HG03097 (cell line): ENCODE data around the gene RRBP1.

Experiments
- ATAC-seq: cut with Tn5 transposase; IDR thresholded peaks from one replicate; pipeline ENCODE4 v1.9.1; 2021; ENCODE audit not compliant: unreplicated experiment, low FRiP score

The RRBP1 gene

GRCh38 chr20:17648791-17649730, 33.0 kb downstream of the RRBP1 start:
- ATAC-seq: no peak

DNA sequence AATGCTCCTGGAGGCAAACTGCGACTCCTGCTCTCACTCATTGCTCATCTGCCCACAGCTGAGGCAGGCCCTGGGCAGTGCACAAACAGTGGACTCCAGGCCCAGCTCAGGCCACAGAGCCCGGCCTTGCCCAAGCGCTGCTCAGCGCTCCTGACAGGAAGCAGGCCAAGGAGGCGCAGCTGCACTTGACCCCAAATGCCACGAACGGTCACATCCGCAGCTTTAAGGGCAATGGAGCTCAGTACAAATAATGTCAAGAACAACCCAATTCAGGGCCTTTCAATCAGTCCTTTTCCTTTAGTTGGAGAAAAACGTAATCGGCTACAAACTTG, 33.8 kb downstream of the RRBP1 start:
- ATAC-seq: no peak

- ATAC-seq: no peak
These were observed 34.4 kb downstream of the RRBP1 start for GRCh38 chr20:17647391-17648314.

- no peak for ATAC-seq
These were observed 35.1 kb downstream of the RRBP1 start for GRCh38 chr20:17646961-17647301.

- no peak for ATAC-seq
These were observed 35.7 kb downstream of the RRBP1 start for GRCh38 chr20:17646209-17646960.

- no peak for ATAC-seq
These were observed 36.4 kb downstream of the RRBP1 start for GRCh38 chr20:17645546-17646208.

DNA sequence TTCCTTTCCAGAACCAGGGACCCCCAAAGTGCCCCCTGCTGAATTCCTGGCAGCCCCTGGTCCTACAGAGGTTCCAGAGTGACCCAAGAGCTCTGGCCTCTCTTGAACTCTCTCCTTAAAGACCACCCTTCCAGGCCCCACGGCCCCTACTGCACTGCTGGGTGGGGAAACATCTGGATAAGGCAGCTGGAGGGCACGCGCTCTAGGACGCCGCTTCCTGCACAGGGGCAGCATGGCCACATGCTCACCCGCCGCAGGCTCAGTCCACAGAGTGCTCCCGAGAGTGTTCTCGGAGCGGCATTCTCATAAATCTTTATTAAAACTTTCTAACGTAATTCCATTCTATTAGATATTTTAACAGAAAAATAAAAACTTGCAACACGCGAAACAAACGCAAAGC, 37.0 kb downstream of the RRBP1 start:
- ATAC-seq: no peak

- ATAC-seq: no peak
These were observed 37.6 kb downstream of the RRBP1 start for GRCh38 chr20:17644451-17644850.

DNA sequence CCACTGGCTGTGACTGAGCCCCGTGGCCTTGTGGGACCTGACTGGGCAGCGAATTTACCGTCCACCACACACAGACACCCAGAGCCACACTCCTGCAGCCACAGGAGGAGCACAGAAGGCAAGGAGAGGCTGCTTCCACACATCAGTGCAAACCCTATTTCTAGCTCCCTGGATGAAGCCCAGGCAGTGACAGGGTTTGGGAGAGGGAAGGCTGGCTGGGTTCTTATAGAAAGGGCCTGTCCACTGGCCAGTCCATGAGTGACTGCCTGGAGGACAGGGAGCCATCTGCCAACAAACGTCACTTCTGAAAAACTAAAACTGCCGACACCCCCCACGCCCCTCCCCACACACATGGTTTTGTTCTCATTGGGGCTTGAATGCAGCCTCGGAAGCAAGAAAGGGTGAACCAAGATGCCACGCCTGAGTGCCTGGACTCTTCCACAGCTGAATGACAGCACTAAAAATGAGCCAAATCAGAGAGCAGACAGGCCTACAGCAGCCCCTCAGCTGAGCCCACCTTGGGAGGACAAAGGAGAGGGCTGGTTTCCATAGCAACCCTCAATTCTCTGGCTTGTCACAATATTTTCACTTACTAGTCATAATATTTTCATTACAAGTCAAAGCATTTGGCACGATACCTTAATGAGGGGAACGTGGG, 38.4 kb downstream of the RRBP1 start:
- ATAC-seq: no peak

DNA sequence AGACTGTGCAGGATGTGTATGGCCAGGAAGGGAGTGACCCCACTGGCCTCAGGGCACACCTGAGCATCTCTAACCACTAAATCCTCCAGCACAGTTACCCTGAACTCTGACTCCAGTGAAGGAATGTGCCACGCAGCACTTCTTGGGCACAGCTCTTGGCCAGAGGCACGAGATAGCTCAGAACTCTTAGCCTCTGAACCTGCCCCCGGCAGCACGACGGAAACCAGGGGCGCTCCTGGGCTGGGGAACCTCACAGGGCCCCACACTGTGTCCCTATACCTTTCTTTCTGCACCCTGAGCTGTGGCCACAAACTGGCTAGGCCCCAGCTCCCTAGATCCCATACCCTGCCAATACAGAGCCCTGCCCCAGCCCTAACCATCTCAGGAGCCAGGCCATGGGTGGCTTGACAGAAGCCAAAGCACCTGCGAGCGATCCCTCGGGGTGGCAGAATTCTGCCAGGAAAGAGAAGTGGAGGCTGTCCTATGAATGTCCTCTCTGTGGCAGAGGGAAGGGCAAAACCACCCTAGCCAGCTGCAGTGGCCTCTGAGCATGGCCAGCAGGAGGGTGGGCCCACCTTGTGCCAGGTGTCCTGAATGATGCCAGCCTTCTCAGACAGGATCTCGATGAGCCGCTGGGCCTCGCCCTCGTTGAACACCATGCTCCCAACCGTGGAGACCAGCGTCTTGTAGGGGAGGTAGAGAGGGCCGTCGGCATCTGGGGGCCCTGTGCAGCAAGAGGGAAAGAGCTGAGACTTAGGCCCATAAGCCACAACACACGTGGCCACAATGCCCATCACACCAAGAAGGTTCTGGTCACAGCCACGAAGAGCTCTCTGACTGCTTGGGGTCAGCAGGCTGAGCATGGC, 39.4 kb downstream of the RRBP1 start:
- ATAC-seq: no peak

- ATAC-seq: no peak
These were observed 40.0 kb downstream of the RRBP1 start for GRCh38 chr20:17641993-17642392.

DNA sequence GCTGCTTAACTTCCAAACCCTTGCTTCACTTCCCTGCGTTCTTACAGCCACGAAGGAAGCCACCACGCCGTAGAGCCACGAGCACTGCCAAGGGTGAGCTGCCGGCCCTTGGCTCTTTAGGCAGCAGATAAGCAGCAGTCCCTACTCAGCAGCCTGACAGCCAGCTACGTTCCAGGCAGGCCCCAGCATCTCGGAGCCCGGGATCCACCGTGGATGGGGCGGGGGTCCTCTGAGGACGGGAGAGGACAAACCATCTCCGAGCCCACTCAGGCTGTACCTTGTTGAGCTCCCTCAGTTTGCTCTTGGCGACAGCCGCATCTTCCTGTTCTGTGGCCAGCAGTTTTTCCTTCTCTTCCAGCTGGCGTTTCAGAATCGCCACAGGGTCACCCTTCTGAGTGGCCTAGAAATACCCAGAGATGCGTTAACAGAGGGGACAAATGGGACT, 40.5 kb downstream of the RRBP1 start:
- no peak for ATAC-seq

GRCh38 chr20:17640875-17641378, 41.1 kb downstream of the RRBP1 start:
- ATAC-seq: no peak

DNA sequence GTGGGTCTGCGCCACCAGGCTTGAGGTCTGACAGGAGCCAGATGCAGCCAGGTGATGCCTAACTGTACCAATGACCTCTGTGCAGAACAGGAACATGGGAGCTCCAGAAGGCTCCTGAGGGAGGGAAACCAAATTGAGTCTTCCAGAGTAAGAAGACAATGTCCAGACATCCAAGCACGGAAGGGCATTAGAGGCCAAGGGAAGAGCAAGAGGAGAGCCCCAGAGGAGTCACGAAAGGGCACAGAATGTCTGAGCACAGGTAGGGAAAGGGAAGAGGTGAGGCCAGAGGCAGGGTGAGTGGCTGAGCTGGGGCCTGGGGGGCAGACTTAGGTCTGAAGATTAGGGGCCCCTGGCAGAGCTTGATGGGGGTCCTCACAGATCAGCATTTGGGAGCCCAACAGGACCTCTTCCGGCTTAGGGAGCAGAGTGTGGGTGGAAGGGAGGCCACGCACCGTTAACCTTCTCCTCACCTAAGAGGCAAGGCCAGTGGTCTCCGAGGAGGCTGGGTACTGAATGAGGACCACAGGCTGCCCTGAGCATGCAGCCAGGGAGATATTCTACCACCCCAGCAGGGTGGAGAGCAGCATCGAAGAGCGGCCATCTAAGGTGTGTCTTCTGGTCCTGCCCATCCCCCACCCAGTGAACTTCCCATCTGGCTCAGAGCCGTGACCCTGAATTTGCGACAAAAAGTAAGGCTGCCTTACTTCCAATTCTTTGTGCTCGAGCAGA, 41.7 kb downstream of the RRBP1 start:
- ATAC-seq: no peak

GRCh38 chr20:17638835-17639407, 43.1 kb downstream of the RRBP1 start:
- ATAC-seq: no peak

GRCh38 chr20:17637985-17638640, 43.9 kb downstream of the RRBP1 start:
- ATAC-seq: no peak

- ATAC-seq: no peak
These were observed 44.6 kb downstream of the RRBP1 start for GRCh38 chr20:17637413-17637780.
